ENCODE data around the gene ZFYVE28. TPM values are rescaled to one million over a fixed set of nuclear protein-coding genes. Genes with fewer than 3 reads are reported as not detected.
"Not testable (repeated sequence)": the region's sequence is repeated elsewhere in the genome, so short reads cannot be mapped to it uniquely, and the experiment has no call there.

ZFYVE28 gene
- total RNA-seq, 1 experiment from 2014 or later: 12.9 TPM

DNA sequence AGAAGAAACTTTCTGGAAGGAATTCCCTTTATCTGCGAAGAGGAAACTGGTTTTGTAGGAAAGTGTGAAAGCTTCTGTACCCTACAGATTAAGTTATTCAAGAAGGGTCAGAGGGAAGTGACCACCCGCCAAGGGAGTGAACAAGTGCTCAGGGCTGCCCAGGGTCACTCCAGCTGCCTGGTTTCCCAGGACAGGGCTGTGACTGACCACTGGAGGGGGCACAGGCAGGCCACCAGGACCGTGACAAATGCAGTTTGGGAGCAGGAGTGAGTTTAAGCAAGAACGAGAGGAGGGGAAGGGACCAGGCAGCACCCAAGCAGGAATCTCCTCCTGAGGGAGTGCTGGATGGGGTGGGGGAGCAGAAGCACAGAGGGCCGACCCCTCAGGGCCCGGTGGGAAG, 34.2 kb downstream of the ZFYVE28 start:
- H2AFZ ChIP-seq: no peak overlapping the region
- ChIA-PET CTCF (no interaction called here), POLR2A (ENCODE audit: unreplicated experiment) (no interaction called here)
- no peaks in the 10 kb centered on the region for H3K79me2 ChIP-seq (ENCODE audit: low read depth)
- H3K9me2 ChIP-seq (ENCODE audit: insufficient read depth): no peaks in the 10 kb centered on the region
- H3K9me3 ChIP-seq (ENCODE audit: insufficient read depth, low read depth): no peaks in the 10 kb centered on the region
- no peak overlapping the region for H3K27ac ChIP-seq
- no peak overlapping the region for H3K4me3 ChIP-seq
- H3K4me1 ChIP-seq (replicated peaks; ENCODE audit: insufficient read depth): no peaks in the 10 kb centered on the region
- DNase-seq: no peak
- peaks cover 5% of the 10 kb centered on the region; the same call in 1 of the 2 replicates for H3K27me3 ChIP-seq (ENCODE audit: insufficient read depth, low read depth)
- H3K36me3 ChIP-seq (ENCODE audit: low read depth): no peaks in the 10 kb centered on the region
- intact Hi-C loops (cut with micrococcal nuclease; ENCODE audit: unreplicated experiment): no loop called here
- TF ChIP-seq, protein P1, sequence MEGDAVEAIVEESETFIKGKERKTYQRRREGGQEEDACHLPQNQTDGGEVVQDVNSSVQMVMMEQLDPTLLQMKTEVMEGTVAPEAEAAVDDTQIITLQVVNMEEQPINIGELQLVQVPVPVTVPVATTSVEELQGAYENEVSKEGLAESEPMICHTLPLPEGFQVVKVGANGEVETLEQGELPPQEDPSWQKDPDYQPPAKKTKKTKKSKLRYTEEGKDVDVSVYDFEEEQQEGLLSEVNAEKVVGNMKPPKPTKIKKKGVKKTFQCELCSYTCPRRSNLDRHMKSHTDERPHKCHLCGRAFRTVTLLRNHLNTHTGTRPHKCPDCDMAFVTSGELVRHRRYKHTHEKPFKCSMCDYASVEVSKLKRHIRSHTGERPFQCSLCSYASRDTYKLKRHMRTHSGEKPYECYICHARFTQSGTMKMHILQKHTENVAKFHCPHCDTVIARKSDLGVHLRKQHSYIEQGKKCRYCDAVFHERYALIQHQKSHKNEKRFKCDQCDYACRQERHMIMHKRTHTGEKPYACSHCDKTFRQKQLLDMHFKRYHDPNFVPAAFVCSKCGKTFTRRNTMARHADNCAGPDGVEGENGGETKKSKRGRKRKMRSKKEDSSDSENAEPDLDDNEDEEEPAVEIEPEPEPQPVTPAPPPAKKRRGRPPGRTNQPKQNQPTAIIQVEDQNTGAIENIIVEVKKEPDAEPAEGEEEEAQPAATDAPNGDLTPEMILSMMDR (conservative IDR thresholded peaks at IDR 0.05): no peak
- TF ChIP-seq EZH2 (IDR thresholded peaks at IDR 0.05; ENCODE audit: low read depth): no peak
- no peak overlapping the region for H3K4me2 ChIP-seq
- H3F3A ChIP-seq (ENCODE audit: insufficient read depth, low read depth): no peaks in the 10 kb centered on the region
- no peaks in the 10 kb centered on the region for H4K20me1 ChIP-seq (ENCODE audit: insufficient read depth)
- BruUV-seq (replicated peaks): no TSS peak

DNA sequence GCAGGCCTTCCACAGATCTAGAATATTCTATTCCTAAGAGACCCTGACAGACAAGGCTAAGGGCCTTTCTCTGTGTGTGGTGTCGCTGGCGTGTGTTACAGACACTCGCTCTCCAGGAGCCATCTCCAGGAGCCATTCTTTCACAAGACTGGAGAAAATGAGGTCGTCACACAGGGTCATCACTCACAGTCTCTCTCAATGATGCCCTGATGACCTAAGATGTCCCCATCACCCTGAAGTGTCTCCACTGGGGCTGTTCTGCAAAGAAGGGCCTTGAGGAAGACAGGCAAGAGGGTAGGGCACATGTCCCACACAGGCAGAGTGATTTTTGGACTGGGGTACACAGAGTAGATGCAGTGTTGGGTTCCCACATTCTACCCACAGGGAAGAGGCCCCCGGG, 34.7 kb downstream of the ZFYVE28 start:
- no peaks in the 10 kb centered on the region for H3K79me2 ChIP-seq (ENCODE audit: low read depth)
- CTCF ChIA-PET: no interaction called here
- no peaks in the 10 kb centered on the region for H3K9me3 ChIP-seq (ENCODE audit: insufficient read depth, low read depth)
- H3F3A ChIP-seq (ENCODE audit: insufficient read depth, low read depth): no peaks in the 10 kb centered on the region
- H3K27me3 ChIP-seq (ENCODE audit: insufficient read depth, low read depth): peaks cover 6% of the 10 kb centered on the region; the same call in 1 of the 2 replicates
- POLR2A ChIA-PET (ENCODE audit: unreplicated experiment): no interaction called here
- H2AFZ ChIP-seq: no peak overlapping the region
- no peak for DNase-seq
- intact Hi-C loops (cut with micrococcal nuclease; ENCODE audit: unreplicated experiment): no loop called here
- no peak overlapping the region for H3K4me3 ChIP-seq
- no peaks in the 10 kb centered on the region for H4K20me1 ChIP-seq (ENCODE audit: insufficient read depth)
- BruUV-seq (replicated peaks): no TSS peak
- H3K4me2 ChIP-seq: no peak overlapping the region
- no peaks in the 10 kb centered on the region for H3K4me1 ChIP-seq (replicated peaks; ENCODE audit: insufficient read depth)
- TF ChIP-seq EZH2 (IDR thresholded peaks at IDR 0.05; ENCODE audit: low read depth): no peak
- TF ChIP-seq, protein P1 (conservative IDR thresholded peaks at IDR 0.05): no peak
- no peaks in the 10 kb centered on the region for H3K9me2 ChIP-seq (ENCODE audit: insufficient read depth)
- H3K36me3 ChIP-seq (ENCODE audit: low read depth): no peaks in the 10 kb centered on the region
- no peak overlapping the region for H3K27ac ChIP-seq

DNA sequence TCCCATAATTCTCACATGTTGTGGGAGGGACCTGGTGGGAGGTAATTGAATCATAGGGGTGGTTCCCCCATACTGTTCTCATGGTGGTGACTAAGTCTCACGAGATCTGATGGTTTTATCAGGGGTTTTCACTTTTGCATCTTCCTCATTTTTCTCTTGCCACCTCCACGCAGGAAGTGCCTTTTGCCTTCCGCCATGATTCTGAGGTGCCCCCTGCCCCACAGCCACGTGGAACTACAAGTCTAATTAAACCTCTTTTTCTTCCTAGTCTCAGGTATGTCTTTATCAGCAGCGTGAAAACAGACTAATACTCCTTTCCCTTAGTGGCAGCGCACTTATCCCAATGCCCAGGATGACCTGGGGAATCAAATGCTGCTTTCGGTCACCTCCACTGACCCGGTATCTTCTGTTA, 35.2 kb downstream of the ZFYVE28 start:
- H3K79me2 ChIP-seq (ENCODE audit: low read depth); BruUV-seq (replicated peaks); H3K4me1 ChIP-seq (replicated peaks; ENCODE audit: insufficient read depth); H3K4me3 ChIP-seq; H3K36me3 ChIP-seq (ENCODE audit: low read depth); H3K9me3 ChIP-seq (ENCODE audit: insufficient read depth, low read depth); H3K27me3 ChIP-seq (ENCODE audit: insufficient read depth, low read depth); H3K4me2 ChIP-seq; H4K20me1 ChIP-seq (ENCODE audit: insufficient read depth); POLR2A ChIA-PET (ENCODE audit: unreplicated experiment); intact Hi-C loops (cut with micrococcal nuclease; ENCODE audit: unreplicated experiment); H3K27ac ChIP-seq; H3K9me2 ChIP-seq (ENCODE audit: insufficient read depth); H3F3A ChIP-seq (ENCODE audit: insufficient read depth, low read depth); CTCF ChIA-PET; DNase-seq; H2AFZ ChIP-seq: not testable (repeated sequence)

DNA sequence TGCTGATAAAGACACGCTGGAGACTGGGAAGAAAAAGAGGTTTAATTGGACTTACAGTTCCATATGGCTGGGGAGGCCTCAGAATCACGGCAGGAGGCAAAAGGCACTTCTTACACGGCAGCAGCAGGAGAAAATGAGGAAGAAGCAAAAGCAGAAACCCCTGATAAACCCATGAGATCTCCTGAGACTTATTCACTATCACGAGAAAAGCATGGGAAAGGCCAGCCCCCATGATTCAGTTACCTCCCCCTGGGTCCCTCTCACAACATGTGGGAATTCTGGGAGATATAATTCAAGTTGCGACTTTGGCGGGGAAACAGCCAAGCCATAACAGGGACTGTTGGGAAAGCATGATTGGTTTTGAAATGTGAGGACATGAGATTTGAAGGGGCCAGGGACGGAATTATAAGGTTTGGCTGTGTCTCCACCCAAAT, 35.7 kb downstream of the ZFYVE28 start:
- H3K36me3 ChIP-seq (ENCODE audit: low read depth); POLR2A ChIA-PET (ENCODE audit: unreplicated experiment); H3K9me3 ChIP-seq (ENCODE audit: insufficient read depth, low read depth); H2AFZ ChIP-seq; BruUV-seq (replicated peaks); DNase-seq; CTCF ChIA-PET; H3K4me2 ChIP-seq; H3K9me2 ChIP-seq (ENCODE audit: insufficient read depth); H3K27ac ChIP-seq; H3F3A ChIP-seq (ENCODE audit: insufficient read depth, low read depth); H3K4me3 ChIP-seq; H3K4me1 ChIP-seq (replicated peaks; ENCODE audit: insufficient read depth); H3K27me3 ChIP-seq (ENCODE audit: insufficient read depth, low read depth); H3K79me2 ChIP-seq (ENCODE audit: low read depth); H4K20me1 ChIP-seq (ENCODE audit: insufficient read depth); intact Hi-C loops (cut with micrococcal nuclease; ENCODE audit: unreplicated experiment): not testable (repeated sequence)

GRCh38 chr4:2380589-2380988, 37.9 kb downstream of the ZFYVE28 start:
- BruUV-seq (replicated peaks); H3K36me3 ChIP-seq (ENCODE audit: low read depth); H3K9me2 ChIP-seq (ENCODE audit: insufficient read depth); H3K79me2 ChIP-seq (ENCODE audit: low read depth); H4K20me1 ChIP-seq (ENCODE audit: insufficient read depth); intact Hi-C loops (cut with micrococcal nuclease; ENCODE audit: unreplicated experiment); H3K4me3 ChIP-seq; DNase-seq; H3K9me3 ChIP-seq (ENCODE audit: insufficient read depth, low read depth); H3F3A ChIP-seq (ENCODE audit: insufficient read depth, low read depth); CTCF ChIA-PET; H3K4me1 ChIP-seq (replicated peaks; ENCODE audit: insufficient read depth); POLR2A ChIA-PET (ENCODE audit: unreplicated experiment); H3K4me2 ChIP-seq; H2AFZ ChIP-seq; H3K27me3 ChIP-seq (ENCODE audit: insufficient read depth, low read depth); H3K27ac ChIP-seq: not testable (repeated sequence)
